ENCODE measurements around the gene IRAG1.

DNA sequence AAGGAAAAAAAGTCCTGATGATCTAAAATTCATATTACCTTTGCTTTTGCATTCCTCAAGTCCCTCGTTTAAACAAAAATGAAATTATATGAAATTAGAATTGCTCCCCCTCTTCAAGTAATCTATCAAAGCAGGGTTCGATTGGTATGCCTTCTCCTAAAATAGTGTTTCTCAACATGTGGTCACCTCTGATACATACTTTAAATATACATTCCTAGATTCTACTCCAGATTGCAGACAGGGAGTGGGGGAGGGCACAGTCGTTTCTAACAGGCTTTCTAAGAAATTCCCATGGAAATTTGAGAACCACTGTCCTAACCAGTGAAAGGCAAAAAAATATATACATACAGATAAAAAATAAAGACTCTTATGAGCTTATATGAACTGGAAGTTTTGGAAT, 22.6 kb upstream of the IRAG1 start:
- no peak for TF ChIP-seq POLR2A (IDR thresholded peaks at IDR 0.05)
- TF ChIP-seq, protein P1, sequence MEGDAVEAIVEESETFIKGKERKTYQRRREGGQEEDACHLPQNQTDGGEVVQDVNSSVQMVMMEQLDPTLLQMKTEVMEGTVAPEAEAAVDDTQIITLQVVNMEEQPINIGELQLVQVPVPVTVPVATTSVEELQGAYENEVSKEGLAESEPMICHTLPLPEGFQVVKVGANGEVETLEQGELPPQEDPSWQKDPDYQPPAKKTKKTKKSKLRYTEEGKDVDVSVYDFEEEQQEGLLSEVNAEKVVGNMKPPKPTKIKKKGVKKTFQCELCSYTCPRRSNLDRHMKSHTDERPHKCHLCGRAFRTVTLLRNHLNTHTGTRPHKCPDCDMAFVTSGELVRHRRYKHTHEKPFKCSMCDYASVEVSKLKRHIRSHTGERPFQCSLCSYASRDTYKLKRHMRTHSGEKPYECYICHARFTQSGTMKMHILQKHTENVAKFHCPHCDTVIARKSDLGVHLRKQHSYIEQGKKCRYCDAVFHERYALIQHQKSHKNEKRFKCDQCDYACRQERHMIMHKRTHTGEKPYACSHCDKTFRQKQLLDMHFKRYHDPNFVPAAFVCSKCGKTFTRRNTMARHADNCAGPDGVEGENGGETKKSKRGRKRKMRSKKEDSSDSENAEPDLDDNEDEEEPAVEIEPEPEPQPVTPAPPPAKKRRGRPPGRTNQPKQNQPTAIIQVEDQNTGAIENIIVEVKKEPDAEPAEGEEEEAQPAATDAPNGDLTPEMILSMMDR (IDR thresholded peaks at IDR 0.05), result no peak
